ENCODE data around the gene KCNC1.

Gene KCNC1

GRCh38 chr11:17714870-17715269, 19.7 kb upstream of the KCNC1 start:
- DNase-seq (ENCODE audit: low read depth): no peak
- no peak overlapping the region for H3K4me3 ChIP-seq (ENCODE audit: low read depth, low read length)
- TF ChIP-seq, protein P1, sequence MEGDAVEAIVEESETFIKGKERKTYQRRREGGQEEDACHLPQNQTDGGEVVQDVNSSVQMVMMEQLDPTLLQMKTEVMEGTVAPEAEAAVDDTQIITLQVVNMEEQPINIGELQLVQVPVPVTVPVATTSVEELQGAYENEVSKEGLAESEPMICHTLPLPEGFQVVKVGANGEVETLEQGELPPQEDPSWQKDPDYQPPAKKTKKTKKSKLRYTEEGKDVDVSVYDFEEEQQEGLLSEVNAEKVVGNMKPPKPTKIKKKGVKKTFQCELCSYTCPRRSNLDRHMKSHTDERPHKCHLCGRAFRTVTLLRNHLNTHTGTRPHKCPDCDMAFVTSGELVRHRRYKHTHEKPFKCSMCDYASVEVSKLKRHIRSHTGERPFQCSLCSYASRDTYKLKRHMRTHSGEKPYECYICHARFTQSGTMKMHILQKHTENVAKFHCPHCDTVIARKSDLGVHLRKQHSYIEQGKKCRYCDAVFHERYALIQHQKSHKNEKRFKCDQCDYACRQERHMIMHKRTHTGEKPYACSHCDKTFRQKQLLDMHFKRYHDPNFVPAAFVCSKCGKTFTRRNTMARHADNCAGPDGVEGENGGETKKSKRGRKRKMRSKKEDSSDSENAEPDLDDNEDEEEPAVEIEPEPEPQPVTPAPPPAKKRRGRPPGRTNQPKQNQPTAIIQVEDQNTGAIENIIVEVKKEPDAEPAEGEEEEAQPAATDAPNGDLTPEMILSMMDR (IDR thresholded peaks at IDR 0.05; ENCODE audit: low read depth, low read length, missing control alignments): no peak

DNA sequence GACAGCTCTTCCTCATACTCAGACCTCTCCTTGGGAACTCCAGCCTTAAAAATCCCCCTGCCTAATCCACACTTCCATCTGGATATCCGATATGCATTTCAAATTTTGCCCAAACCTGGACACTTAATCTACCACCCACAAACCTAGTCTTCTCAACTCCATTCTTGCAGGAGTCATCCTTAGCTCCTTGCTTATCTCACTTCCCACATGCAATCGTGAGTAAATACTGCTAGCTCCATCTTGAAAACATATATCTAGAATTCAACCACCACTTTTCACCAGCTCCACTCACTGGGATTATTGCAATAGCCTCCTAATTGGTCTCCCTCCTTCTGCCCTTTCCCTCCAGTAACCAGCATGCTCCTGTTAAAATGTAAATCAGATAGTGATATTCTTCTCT, 17.8 kb upstream of the KCNC1 start:
- no peak for DNase-seq (ENCODE audit: low read depth)
- TF ChIP-seq, protein P1 (IDR thresholded peaks at IDR 0.05; ENCODE audit: low read depth, low read length, missing control alignments): no peak
- no peak overlapping the region for H3K4me3 ChIP-seq (ENCODE audit: low read depth, low read length)

GRCh38 chr11:17718015-17718414, 16.6 kb upstream of the KCNC1 start:
- TF ChIP-seq, protein P1 (IDR thresholded peaks at IDR 0.05; ENCODE audit: low read depth, low read length, missing control alignments): no peak
- DNase-seq (ENCODE audit: low read depth): no peak
- H3K4me3 ChIP-seq (ENCODE audit: low read depth, low read length): no peak overlapping the region

GRCh38 chr11:17718510-17718962, 16.0 kb upstream of the KCNC1 start:
- H3K4me3 ChIP-seq (ENCODE audit: low read depth, low read length): no peak overlapping the region
- TF ChIP-seq, protein P1 (IDR thresholded peaks at IDR 0.05; ENCODE audit: low read depth, low read length, missing control alignments): no peak
- DNase-seq (ENCODE audit: low read depth): no peak

- H3K4me3 ChIP-seq (ENCODE audit: low read depth, low read length): no peak within 1 kb of the TSS
- TF ChIP-seq, protein P1 (IDR thresholded peaks at IDR 0.05; ENCODE audit: low read depth, low read length, missing control alignments): no peak
- DNase-seq (ENCODE audit: low read depth): no peak
These were observed 15.3 kb upstream of the KCNC1 start, which contains the start of gene MYOD1 for GRCh38 chr11:17719028-17719937. Gene MYOD1 (plus strand): TSS chr11:17719571. CDS start chr11:17719783, 212 bp downstream.

DNA sequence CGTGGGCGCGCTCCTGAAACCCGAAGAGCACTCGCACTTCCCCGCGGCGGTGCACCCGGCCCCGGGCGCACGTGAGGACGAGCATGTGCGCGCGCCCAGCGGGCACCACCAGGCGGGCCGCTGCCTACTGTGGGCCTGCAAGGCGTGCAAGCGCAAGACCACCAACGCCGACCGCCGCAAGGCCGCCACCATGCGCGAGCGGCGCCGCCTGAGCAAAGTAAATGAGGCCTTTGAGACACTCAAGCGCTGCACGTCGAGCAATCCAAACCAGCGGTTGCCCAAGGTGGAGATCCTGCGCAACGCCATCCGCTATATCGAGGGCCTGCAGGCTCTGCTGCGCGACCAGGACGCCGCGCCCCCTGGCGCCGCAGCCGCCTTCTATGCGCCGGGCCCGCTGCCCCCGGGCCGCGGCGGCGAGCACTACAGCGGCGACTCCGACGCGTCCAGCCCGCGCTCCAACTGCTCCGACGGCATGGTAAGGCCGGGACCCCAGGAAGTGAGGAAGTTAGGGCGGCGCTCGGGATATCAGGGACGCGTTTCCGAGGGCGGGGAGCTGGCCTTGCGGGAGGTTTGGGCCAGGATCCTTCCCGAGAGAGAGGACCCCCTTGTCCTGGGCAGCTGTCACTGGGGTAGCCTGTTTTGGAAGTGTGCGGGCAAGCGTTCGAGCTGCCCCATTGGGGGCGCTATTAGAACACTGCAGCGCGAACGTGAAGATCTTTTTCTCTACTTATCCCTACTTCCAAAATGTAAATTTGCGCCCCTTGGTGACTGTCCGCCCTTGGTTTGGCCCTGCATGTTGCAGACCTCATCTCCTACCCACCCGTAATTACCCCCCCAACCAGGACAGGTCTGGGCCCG, 14.4 kb upstream of the KCNC1 start:
- DNase-seq (ENCODE audit: low read depth): no peak
- H3K4me3 ChIP-seq (ENCODE audit: low read depth, low read length): no peak overlapping the region
- TF ChIP-seq, protein P1 (IDR thresholded peaks at IDR 0.05; ENCODE audit: low read depth, low read length, missing control alignments): peak; percentile 16
